IMR-90 (cell line): ENCODE results near the gene COL5A1. TPM values are rescaled to one million over a fixed set of nuclear protein-coding genes. Genes with fewer than 3 reads are reported as not detected.

Experiments
- ATAC-seq: fragments of 200-7000 bp; cut with Tn5 transposase; 2 replicates; pipeline ENCODE4 v1.9.1; 2020; ENCODE audit warnings: low read depth, mild to moderate bottlenecking, moderate library complexity
- BruUV-seq: library from RNA; stranded (reverse); fragments of 400-500 nt; replicated peaks from 2 replicates; lab custom pipeline; 2021; lab: Mats Ljungman, UMichigan
- CTCF ChIA-PET: fragments of 300-600 bp; formaldehyde crosslinking; extraction: SDS; loops from one replicate; lab custom pipeline; 2021; ENCODE audit warnings: antibody characterized with exemption; lab: Yijun Ruan, JAX
- POLR2A ChIA-PET: fragments of 300-600 bp; sonication (Branson Sonifier 250); formaldehyde crosslinking; loops from one replicate; lab custom pipeline; 2022; ENCODE audit warnings: antibody characterized with exemption; ENCODE audit not compliant: unreplicated experiment; lab: Charles Lee
- DNase-seq: peaks from one replicate; pipeline ENCODE4 v3.0.0; 2013
- H2AFZ ChIP-seq: replicated peaks from 2 replicates; pipeline ENCODE3; 2013; ENCODE audit warnings: low read length, mild to moderate bottlenecking; ENCODE audit not compliant: poor library complexity
- H2AK5ac ChIP-seq: 2 replicates; pipeline ENCODE4 v1.6.1; 2013; ENCODE audit warnings: low read depth, low read length, inconsistent platforms
- H2AK9ac ChIP-seq: replicated peaks from 2 replicates; pipeline ENCODE3; 2013; ENCODE audit warnings: mild to moderate bottlenecking, low read depth, low read length, moderate library complexity; ENCODE audit not compliant: poor library complexity
- H2BK120ac ChIP-seq: 2 replicates; pipeline ENCODE4 v1.6.1; 2013; ENCODE audit warnings: low read depth, low read length, inconsistent platforms
- H2BK15ac ChIP-seq: 3 replicates; pipeline ENCODE4 v1.6.1; 2013; ENCODE audit warnings: low read depth, low read length, inconsistent platforms
- H2BK20ac ChIP-seq: 2 replicates; pipeline ENCODE4 v1.6.1; 2013; ENCODE audit warnings: low read depth, mild to moderate bottlenecking, inconsistent platforms, low read length, moderate library complexity
- H2BK5ac ChIP-seq: 2 replicates; pipeline ENCODE4 v1.6.1; 2013; ENCODE audit warnings: mild to moderate bottlenecking, low read depth, low read length, inconsistent platforms; ENCODE audit not compliant: poor library complexity, severe bottlenecking
- H3K14ac ChIP-seq: replicated peaks from 2 replicates; pipeline ENCODE4 v1.6.1; 2013; ENCODE audit warnings: low read depth, low read length, inconsistent platforms
- H3K18ac ChIP-seq: 2 replicates; pipeline ENCODE4 v1.6.1; 2013; ENCODE audit warnings: low read depth, low read length, control low read depth
- H3K23ac ChIP-seq: 2 replicates; pipeline ENCODE4 v1.6.1; 2013; ENCODE audit warnings: low read depth, low read length, inconsistent platforms
- H3K27ac ChIP-seq: 2 replicates; pipeline ENCODE4 v1.5.1; 2013; ENCODE audit warnings: mild to moderate bottlenecking, control low read depth, low read length; ENCODE audit not compliant: insufficient read depth
- H3K27me3 ChIP-seq: 2 replicates; pipeline ENCODE4 v1.6.1; 2013; ENCODE audit warnings: low read length; ENCODE audit not compliant: control insufficient read depth, insufficient read depth
- H3K36me3 ChIP-seq: 2 replicates; pipeline ENCODE4 v1.6.1; 2013; ENCODE audit warnings: low read length, mixed read lengths; ENCODE audit not compliant: control insufficient read depth, insufficient read depth
- H3K4ac ChIP-seq: 2 replicates; pipeline ENCODE4 v1.6.1; 2013; ENCODE audit warnings: low read depth, low read length, inconsistent platforms
- H3K4me1 ChIP-seq: 2 replicates; pipeline ENCODE4 v1.6.1; 2013; ENCODE audit warnings: low read length, mixed read lengths; ENCODE audit not compliant: control insufficient read depth, insufficient read depth
- H3K4me2 ChIP-seq: 2 replicates; pipeline ENCODE4 v1.6.1; 2013; ENCODE audit warnings: low read depth, mild to moderate bottlenecking, control low read depth, low read length, moderate library complexity
- H3K4me3 ChIP-seq: 2 replicates; pipeline ENCODE4 v1.5.1; 2013; ENCODE audit warnings: low read depth, mild to moderate bottlenecking, control low read depth, low read length, moderate library complexity; ENCODE audit not compliant: insufficient read depth
- H3K56ac ChIP-seq: 2 replicates; pipeline ENCODE4 v1.6.1; 2013; ENCODE audit warnings: low read length, inconsistent platforms; ENCODE audit not compliant: insufficient read depth; ENCODE audit errors: extremely low read depth
- H3K79me1 ChIP-seq, 2 experiments: 2 replicates each; pipeline ENCODE4 v1.6.1; 2013; ENCODE audit warnings: low read length in 2 of 2, inconsistent platforms in 1 of 2, low read depth in 1 of 2
- H3K9ac ChIP-seq: 2 replicates; pipeline ENCODE4 v1.6.1; 2013; ENCODE audit warnings: low read depth, low read length, control low read depth
- H3K9me1 ChIP-seq: 2 replicates; pipeline ENCODE4 v1.6.1; 2013; ENCODE audit warnings: low read length, inconsistent platforms; ENCODE audit not compliant: insufficient read depth
- H3K9me3 ChIP-seq: 2 replicates; pipeline ENCODE4 v1.6.1; 2013; ENCODE audit warnings: low read length; ENCODE audit not compliant: control insufficient read depth, insufficient read depth
- H4K20me1 ChIP-seq: 2 replicates; pipeline ENCODE4 v1.6.1; 2013; ENCODE audit warnings: low read length, inconsistent platforms; ENCODE audit not compliant: insufficient read depth
- H4K5ac ChIP-seq: 2 replicates; pipeline ENCODE4 v1.6.1; 2013; ENCODE audit warnings: mild to moderate bottlenecking, low read depth, low read length, control low read depth
- H4K8ac ChIP-seq, 2 experiments: 2 replicates each; pipeline ENCODE4 v1.6.1; 2013; ENCODE audit warnings: low read depth in 2 of 2, low read length in 2 of 2, control low read depth in 1 of 2, inconsistent platforms in 1 of 2
- H4K91ac ChIP-seq: 2 replicates; pipeline ENCODE4 v1.6.1; 2013; ENCODE audit warnings: low read depth, low read length, inconsistent platforms; ENCODE audit not compliant: insufficient read depth
- BHLHE40 ChIP-seq: fragments of 150-350 bp; IDR thresholded peaks from 2 replicates; pipeline ENCODE4 v1.6.1; 2016; ENCODE audit warnings: mild to moderate bottlenecking, low read depth, low read length
- CHD1 ChIP-seq: IDR thresholded peaks from 2 replicates; pipeline ENCODE4 v1.6.1; 2012; ENCODE audit warnings: low read depth, low read length, improper control_type of control experiment
- FOS ChIP-seq: fragments of 150-350 bp; IDR thresholded peaks from 2 replicates; pipeline ENCODE4 v1.6.1; 2016; ENCODE audit warnings: low read depth, low read length
- MAFK ChIP-seq: IDR thresholded peaks from 2 replicates; pipeline ENCODE4 v1.6.1; 2012; ENCODE audit warnings: low read depth, low read length, improper control_type of control experiment
- MAZ ChIP-seq: IDR thresholded peaks from 2 replicates; pipeline ENCODE4 v1.6.1; 2012; ENCODE audit warnings: low read depth, mild to moderate bottlenecking, low read length, improper control_type of control experiment, moderate library complexity, borderline replicate concordance
- NFE2L2 ChIP-seq: fragments of 150-350 bp; IDR thresholded peaks from 2 replicates; pipeline ENCODE4 v1.6.1; 2016; ENCODE audit warnings: low read depth, mild to moderate bottlenecking, low read length
- RAD21 ChIP-seq: IDR thresholded peaks from 2 replicates; pipeline ENCODE4 v1.6.1; 2012; ENCODE audit warnings: low read length, improper control_type of control experiment
- RFX5 ChIP-seq: IDR thresholded peaks from 2 replicates; pipeline ENCODE4 v1.8.0; 2012; ENCODE audit warnings: low read depth, mild to moderate bottlenecking, low read length, moderate library complexity
- SMC3 ChIP-seq: fragments of 150-350 bp; IDR thresholded peaks from 2 replicates; pipeline ENCODE4 v1.6.1; 2016; ENCODE audit warnings: low read depth, mild to moderate bottlenecking, antibody characterized with exemption, low read length, moderate library complexity
- WGBS, 2 experiments: methylation state at CpG; one replicate each; pipeline versions ENCODE4 v1.1.5 to v1.1.7; 2013; ENCODE audit warnings: missing lambda C conversion rate in 2 of 2; ENCODE audit not compliant: insufficient read length in 1 of 2; ENCODE audit errors: extremely low coverage in 2 of 2; 5-methylcytosine and 5-hydroxymethylcytosine counted together
- dilution Hi-C: fragments of 300-500 bp; cut with HindIII; formaldehyde crosslinking; loops from one replicate; pipeline ENCODE4 v1.14.3; 2018; ENCODE audit warnings: low sequenced_read_pairs; ENCODE audit not compliant: unreplicated experiment
- in situ Hi-C: fragments of 300-500 bp; cut with MboI; formaldehyde crosslinking; loops from 3 replicates; pipeline ENCODE4 v1.14.3; 2019; ENCODE audit warnings: low sequenced_read_pairs, inconsistent platforms, mixed read lengths
- intact Hi-C: fragments of 100-400 bp; cut with micrococcal nuclease; formaldehyde crosslinking; loops from 2 replicates; pipeline ENCODE4 v1.10.0; 2022
- polyA plus RNA-seq, 3 experiments: library from polyadenylated mRNA; depleted of rRNA; stranded (reverse); fragments of >200 nt; gene quantifications; 2 replicates each; pipeline ENCODE4 v1.2.3, GENCODE V29; 2012; ENCODE audit warnings: low replicate concordance in 1 of 3
- total RNA-seq: library from RNA; depleted of rRNA; stranded (reverse); fragments of >200 nt; gene quantifications from 2 replicates; pipeline ENCODE4 v1.2.3, GENCODE V29; 2012
- TF ChIP-seq, protein P1 (sequence below): fragments of 150-350 bp; IDR thresholded peaks from 2 replicates; pipeline ENCODE4 v1.6.1; 2016; ENCODE audit warnings: low read depth, mild to moderate bottlenecking, low read length, moderate library complexity, borderline replicate concordance
- TF ChIP-seq, protein P2 (sequence below): conservative IDR thresholded peaks from 2 replicates; pipeline ENCODE4 v1.5.1; 2012; ENCODE audit warnings: mild to moderate bottlenecking, low read depth, low read length, improper control_type of control experiment

COL5A1 gene
- total and polyA plus RNA-seq, 2 of the 4 experiments (the other 2 are of a cell fraction), result 19.2 to 173 TPM

DNA sequence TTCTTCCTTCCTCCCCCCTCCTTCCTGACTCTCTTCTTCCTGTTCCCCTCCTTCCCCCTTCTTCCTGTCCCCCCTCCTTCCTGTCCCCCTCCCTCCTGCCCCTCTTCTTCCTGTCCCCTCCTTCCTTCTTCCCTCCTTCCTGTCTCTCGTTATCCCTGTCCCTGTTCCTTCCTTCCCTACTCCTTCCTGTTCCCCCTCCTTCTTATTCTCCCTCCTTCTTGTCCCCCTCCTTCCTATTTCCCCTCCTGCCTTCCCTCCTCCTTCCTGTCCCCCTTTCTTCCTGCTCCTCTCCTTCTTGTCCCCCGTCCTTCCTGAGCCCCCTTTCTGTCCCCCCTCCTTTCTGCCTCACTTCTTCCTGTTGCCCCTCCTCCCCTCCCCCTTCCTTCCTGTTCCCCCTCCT lies 70.6 kb downstream of the COL5A1 start:
- peaks cover 95% of the 10 kb centered on the region for H4K20me1 ChIP-seq
- WGBS, 2 experiments, result 71% methylated on average over 1 of the region's 2 CpGs; no CpG with 5 or more reads in 1 of the 2 experiments
- TF ChIP-seq RFX5 (no peak), FOS (no peak), MAFK (no peak), CHD1 (no peak), SMC3 (no peak), MAZ (no peak), NFE2L2 (no peak), RAD21 (no peak), BHLHE40 (no peak)
- TF ChIP-seq, protein P1, sequence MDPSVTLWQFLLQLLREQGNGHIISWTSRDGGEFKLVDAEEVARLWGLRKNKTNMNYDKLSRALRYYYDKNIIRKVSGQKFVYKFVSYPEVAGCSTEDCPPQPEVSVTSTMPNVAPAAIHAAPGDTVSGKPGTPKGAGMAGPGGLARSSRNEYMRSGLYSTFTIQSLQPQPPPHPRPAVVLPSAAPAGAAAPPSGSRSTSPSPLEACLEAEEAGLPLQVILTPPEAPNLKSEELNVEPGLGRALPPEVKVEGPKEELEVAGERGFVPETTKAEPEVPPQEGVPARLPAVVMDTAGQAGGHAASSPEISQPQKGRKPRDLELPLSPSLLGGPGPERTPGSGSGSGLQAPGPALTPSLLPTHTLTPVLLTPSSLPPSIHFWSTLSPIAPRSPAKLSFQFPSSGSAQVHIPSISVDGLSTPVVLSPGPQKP, result no peak
- TF ChIP-seq, protein P2, sequence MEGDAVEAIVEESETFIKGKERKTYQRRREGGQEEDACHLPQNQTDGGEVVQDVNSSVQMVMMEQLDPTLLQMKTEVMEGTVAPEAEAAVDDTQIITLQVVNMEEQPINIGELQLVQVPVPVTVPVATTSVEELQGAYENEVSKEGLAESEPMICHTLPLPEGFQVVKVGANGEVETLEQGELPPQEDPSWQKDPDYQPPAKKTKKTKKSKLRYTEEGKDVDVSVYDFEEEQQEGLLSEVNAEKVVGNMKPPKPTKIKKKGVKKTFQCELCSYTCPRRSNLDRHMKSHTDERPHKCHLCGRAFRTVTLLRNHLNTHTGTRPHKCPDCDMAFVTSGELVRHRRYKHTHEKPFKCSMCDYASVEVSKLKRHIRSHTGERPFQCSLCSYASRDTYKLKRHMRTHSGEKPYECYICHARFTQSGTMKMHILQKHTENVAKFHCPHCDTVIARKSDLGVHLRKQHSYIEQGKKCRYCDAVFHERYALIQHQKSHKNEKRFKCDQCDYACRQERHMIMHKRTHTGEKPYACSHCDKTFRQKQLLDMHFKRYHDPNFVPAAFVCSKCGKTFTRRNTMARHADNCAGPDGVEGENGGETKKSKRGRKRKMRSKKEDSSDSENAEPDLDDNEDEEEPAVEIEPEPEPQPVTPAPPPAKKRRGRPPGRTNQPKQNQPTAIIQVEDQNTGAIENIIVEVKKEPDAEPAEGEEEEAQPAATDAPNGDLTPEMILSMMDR, result no peak
- no peak overlapping the region for H3K18ac ChIP-seq
- no peak overlapping the region for H4K8ac ChIP-seq
- H2BK120ac ChIP-seq, result no peak overlapping the region
- CTCF ChIA-PET, result no interaction called here
- no peak overlapping the region for H3K4me2 ChIP-seq
- dilution Hi-C loops (no loop called here), in situ Hi-C loops (no loop called here), intact Hi-C loops (no loop called here)
- H3K9ac ChIP-seq, result no peak overlapping the region
- no peak overlapping the region for H2BK15ac ChIP-seq
- H3K27ac ChIP-seq, result no peak overlapping the region
- no peak overlapping the region for H3K23ac ChIP-seq
- no peak overlapping the region for H2AK9ac ChIP-seq
- peaks cover 32% of the 10 kb centered on the region for H3K9me1 ChIP-seq
- H3K4ac ChIP-seq, result no peak overlapping the region
- ATAC-seq (no peak), DNase-seq (no peak)
- H3K4me1 ChIP-seq, result peaks cover 16% of the 10 kb centered on the region; the same call in 1 of the 2 replicates
- H3K14ac ChIP-seq, result no peak overlapping the region
- no peaks in the 10 kb centered on the region for H3K27me3 ChIP-seq
- no peaks in the 10 kb centered on the region for H3K9me3 ChIP-seq
- H4K91ac ChIP-seq, result no peak overlapping the region
- peaks cover 67% of the 10 kb centered on the region for H3K36me3 ChIP-seq
- no peak overlapping the region for H2AK5ac ChIP-seq
- H2AFZ ChIP-seq, result no peak overlapping the region
- POLR2A ChIA-PET, result no interaction called here
- no TSS peak for BruUV-seq
- H3K56ac ChIP-seq, result no peak overlapping the region
- H4K5ac ChIP-seq, result no peak overlapping the region
- no peak overlapping the region for H2BK20ac ChIP-seq
- no peak overlapping the region for H2BK5ac ChIP-seq
- H3K79me1 ChIP-seq, result peaks cover 9 to 88% of the 10 kb centered on the region in 2 experiments; a peak in 3 of 4 replicates
- no peak overlapping the region for H3K4me3 ChIP-seq
